H7 (cell line): ENCODE results near the gene SUGT1. TPM values are rescaled to one million over a fixed set of nuclear protein-coding genes. Genes with fewer than 3 reads are reported as not detected.

Experiments
- DNase-seq: peaks from one replicate; pipeline ENCODE4 v3.0.0; 2012
- H3K27me3 ChIP-seq: 2 replicates; pipeline ENCODE4 v1.6.0; 2011; ENCODE audit warnings: mild to moderate bottlenecking, low read length; ENCODE audit not compliant: control insufficient read depth, insufficient read depth
- H3K36me3 ChIP-seq: replicated peaks from 2 replicates; pipeline ENCODE4 v1.5.1; 2011; ENCODE audit warnings: low read length; ENCODE audit not compliant: control insufficient read depth, insufficient read depth
- H3K4me3 ChIP-seq: 2 replicates; pipeline ENCODE4 v1.5.1; 2011; ENCODE audit warnings: low read depth, mild to moderate bottlenecking, control low read depth, low read length, moderate library complexity; ENCODE audit not compliant: insufficient read depth
- total RNA-seq: library from RNA; depleted of rRNA; stranded (reverse); fragments of >200 nt; shearing (Covaris generic); gene quantifications from 2 replicates; pipeline ENCODE4 v1.2.3, GENCODE V29; 2014; rRNA removed

Gene SUGT1
- total RNA-seq, 1 experiment from 2014 or later, result 39.9 TPM

GRCh38 chr13:52737451-52737850 is 84.8 kb downstream of the SUGT1 start:
- no peak overlapping the region for H3K4me3 ChIP-seq
- DNase-seq, result peak; percentile 25

DNA sequence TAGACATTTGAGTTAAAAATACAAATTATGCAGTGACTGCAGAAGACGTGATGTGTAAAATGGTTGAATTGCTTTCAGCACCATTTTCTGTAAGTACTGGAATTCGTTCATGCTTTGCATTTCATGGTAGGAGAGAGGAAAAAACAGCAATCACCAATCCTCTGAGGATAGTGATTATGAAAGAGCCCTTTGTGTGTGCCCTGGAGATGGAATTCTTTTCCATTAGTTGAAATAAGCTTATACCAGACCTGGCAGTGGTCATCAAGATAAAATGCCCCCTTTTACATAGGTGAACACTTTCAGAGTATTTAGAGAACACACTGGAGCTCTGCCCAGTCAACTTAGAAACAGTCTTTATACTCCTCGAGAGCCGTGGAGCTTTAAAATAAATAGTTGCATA is 85.3 kb downstream of the SUGT1 start:
- Histone ChIP-seq H3K27me3 (peaks cover 5% of the 10 kb centered on the region; the same call in 1 of the 2 replicates), H3K36me3 (no peaks in the 10 kb centered on the region), H3K4me3 (no peak overlapping the region)
- DNase-seq, result peak; percentile 52

More at GRCh38 chr13:52737451-52737850, 84.8 kb downstream of the SUGT1 start:
- Histone ChIP-seq H3K36me3 (no peaks in the 10 kb centered on the region), H3K27me3 (peaks cover 5% of the 10 kb centered on the region; the same call in 1 of the 2 replicates)

- Histone ChIP-seq H3K27me3 (peaks cover 5% of the 10 kb centered on the region; the same call in 1 of the 2 replicates), H3K4me3 (peak overlapping the region; percentile 71), H3K36me3 (no peaks in the 10 kb centered on the region)
- peak; percentile 92 for DNase-seq
Measured at GRCh38 chr13:52738719-52739467, 86.3 kb downstream of the SUGT1 start.

DNA sequence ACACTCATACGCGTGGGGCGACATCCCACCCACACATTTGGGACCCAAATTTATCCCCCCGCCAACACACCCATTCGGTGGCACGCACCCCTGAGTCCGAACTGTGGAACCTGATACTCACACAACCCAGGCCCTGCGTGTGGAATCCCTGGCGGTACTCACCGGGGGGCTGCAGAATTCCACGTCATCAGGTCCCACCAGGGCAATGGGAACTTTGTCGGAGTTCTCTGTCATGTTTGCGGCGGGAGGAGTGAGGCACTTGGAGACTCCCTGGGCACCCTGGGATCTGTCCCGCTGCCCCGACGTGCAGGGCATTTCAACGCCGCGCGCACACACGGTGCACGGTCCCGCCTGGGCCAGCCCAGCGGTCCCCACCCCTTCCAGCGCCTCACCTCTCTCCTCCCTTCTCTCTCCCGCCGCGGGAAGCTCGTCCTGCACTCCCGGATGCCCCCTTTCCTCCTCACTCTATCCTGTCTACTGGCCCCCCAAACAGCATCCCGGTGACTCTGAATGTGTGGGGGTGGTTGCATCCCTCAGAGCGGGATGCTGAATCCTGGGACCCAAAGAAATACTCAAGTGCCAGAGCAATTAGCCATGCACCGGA is 86.9 kb downstream of the SUGT1 start, which contains the start of gene CNMD:
TSS of gene CNMD (minus strand) at position 353 of the 604 bp plus-strand sequence. CDS start at position 234, 119 bp downstream.
- peak; percentile 74 for DNase-seq
- Histone ChIP-seq H3K4me3 (peak within 1 kb of the TSS; percentile 71), H3K27me3 (peaks cover 5% of the 10 kb centered on the region; the same call in 1 of the 2 replicates), H3K36me3 (no peaks in the 10 kb centered on the region)

DNA sequence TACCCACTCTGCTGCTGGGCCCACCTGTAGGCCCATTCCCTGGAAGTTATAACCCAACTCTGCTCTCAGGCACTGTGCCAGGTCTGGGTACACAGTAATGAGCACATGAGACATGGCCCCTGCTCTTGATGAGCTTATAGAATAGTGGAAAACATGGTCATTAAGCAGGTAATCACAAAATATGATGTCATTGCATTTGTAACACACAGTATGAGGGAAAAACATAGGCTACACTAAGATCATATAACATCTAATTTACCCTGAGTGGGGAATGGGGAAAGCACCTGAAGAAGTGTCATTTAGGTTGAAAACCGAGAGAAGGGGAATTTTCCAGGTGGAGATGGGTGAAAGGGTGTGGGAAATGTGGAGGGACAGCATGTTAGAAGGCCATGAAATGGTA is 90.9 kb downstream of the SUGT1 start:
- DNase-seq, result no peak
- Histone ChIP-seq H3K36me3 (no peaks in the 10 kb centered on the region), H3K27me3 (peaks cover 5% of the 10 kb centered on the region; the same call in 1 of the 2 replicates), H3K4me3 (no peak overlapping the region)

DNA sequence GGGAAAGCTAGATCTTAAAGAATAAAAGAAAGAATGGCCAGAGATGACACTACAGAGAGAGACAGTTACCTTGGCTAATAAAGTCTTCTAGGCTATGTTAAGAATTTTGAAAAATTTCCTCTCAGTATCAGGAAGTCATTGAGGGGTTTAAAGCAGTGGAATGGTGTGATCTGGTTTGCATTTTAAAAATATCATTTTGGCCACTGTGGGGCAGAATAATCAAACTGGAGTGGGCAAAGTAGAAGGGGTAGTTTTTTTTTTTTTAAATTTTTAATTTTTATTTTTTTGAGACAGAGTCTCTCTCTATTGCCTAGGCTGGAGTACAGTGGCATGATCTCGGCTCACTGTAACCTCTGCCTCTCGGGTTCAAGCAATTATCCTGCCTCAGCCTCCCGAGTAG is 91.4 kb downstream of the SUGT1 start:
- Histone ChIP-seq H3K27me3 (peaks cover 3% of the 10 kb centered on the region; the same call in 1 of the 2 replicates), H3K4me3 (no peak overlapping the region), H3K36me3 (no peaks in the 10 kb centered on the region)
- DNase-seq, result no peak

GRCh38 chr13:52744842-52745375 is 92.3 kb downstream of the SUGT1 start:
- peaks cover 2% of the 10 kb centered on the region; the same call in 1 of the 2 replicates for H3K27me3 ChIP-seq
- no peak overlapping the region for H3K4me3 ChIP-seq
- no peak for DNase-seq
- H3K36me3 ChIP-seq, result no peaks in the 10 kb centered on the region

- no peak for DNase-seq
- Histone ChIP-seq H3K4me3 (no peak overlapping the region), H3K27me3 (no peaks in the 10 kb centered on the region), H3K36me3 (no peaks in the 10 kb centered on the region)
Measured at GRCh38 chr13:52746141-52746540, 93.5 kb downstream of the SUGT1 start.

- Histone ChIP-seq H3K27me3 (no peaks in the 10 kb centered on the region), H3K36me3 (no peaks in the 10 kb centered on the region), H3K4me3 (no peak overlapping the region)
- no peak for DNase-seq
Measured at GRCh38 chr13:52749419-52749818, 96.8 kb downstream of the SUGT1 start.

Other genes starting within 250 kb of the SUGT1 start
- 0.07 TPM in 2 replicates for gene THSD1, start 246.7 kb upstream of the SUGT1 start, total RNA-seq
- gene VPS36, start 202.2 kb upstream of the SUGT1 start, total RNA-seq, result 13.8 and 21.3 TPM in 2 replicates
- 35.8 and 55.8 TPM in 2 replicates for gene CKAP2, start 197.4 kb upstream of the SUGT1 start, total RNA-seq
- 1.7 TPM in 2 replicates for gene HNRNPA1L2, start 10.4 kb upstream of the SUGT1 start, total RNA-seq
- 42.6 and 51.7 TPM in 2 replicates for gene CNMD, start 87.0 kb downstream of the SUGT1 start, total RNA-seq
- gene PCDH8, start 195.8 kb downstream of the SUGT1 start, total RNA-seq, result 0.83 and 1.6 TPM in 2 replicates